ENCODE measurements around the gene PDE10A.

GRCh38 chr6:165638530-165638929 lies 24.5 kb downstream of the PDE10A start:
- TF ChIP-seq POLR2AphosphoS5 (IDR thresholded peaks at IDR 0.05; ENCODE audit: low read depth, low read length) (no peak), TAF1 (IDR thresholded peaks at IDR 0.05; ENCODE audit: borderline replicate concordance, insufficient read depth, low read length) (no peak), SIN3A (IDR thresholded peaks at IDR 0.05; ENCODE audit: borderline replicate concordance, insufficient read depth, low read length) (no peak)

Measured in PFSK-1 (cell line).